SH-SY5Y (cell line): ENCODE data around the gene IPO13.

Experiments
- GATA2 ChIP-seq: IDR thresholded peaks from 2 replicates; pipeline ENCODE4 v1.6.1; 2011; ENCODE audit warnings: mild to moderate bottlenecking, low read depth, low read length
- GATA3 ChIP-seq: IDR thresholded peaks from 2 replicates; pipeline ENCODE4 v1.6.1; 2011; ENCODE audit warnings: low read depth, mild to moderate bottlenecking, low read length, moderate library complexity

IPO13 gene

DNA sequence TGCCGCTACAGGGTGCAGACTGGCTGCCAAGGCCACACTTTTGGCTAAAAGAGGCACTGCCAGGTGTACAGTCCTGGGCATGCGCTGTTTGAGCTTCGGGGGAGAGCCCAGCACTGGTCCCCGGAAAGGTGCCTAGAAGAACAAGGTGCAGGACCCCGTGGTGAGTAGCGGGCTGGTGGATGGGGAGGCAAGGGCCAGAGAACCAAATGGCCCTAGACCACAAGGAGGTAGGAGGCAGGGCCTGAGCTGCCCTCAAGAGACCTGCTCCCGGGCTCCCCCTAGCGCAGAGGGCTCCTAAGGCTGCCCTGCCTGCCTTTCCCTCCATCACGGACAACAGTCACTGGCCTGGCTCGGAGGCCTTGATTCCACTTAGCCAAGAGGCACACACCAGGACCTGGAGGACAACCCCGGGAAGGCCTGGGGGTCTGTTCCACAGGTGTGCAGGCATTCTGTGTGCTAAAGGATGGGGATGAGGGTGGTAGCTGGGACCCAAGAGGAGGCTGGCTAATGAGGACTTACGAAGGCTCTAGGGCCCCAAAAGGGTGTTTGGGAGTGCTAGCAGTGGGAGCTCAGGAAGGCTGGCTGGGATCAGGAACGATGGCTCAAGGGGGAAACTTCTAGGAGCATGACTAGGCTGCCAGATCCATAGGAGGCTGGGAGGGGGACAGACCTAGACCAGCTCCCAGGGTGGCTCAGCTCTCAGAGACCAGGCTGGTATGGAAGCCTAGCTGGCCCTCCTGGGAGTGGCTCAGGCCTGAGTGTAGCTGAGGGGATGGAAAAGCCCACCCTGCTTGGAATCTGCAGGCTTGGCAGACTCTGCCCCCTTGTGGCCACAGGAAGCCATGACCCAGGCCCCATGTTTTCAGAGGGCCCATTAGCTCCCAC, 12.4 kb upstream of the IPO13 start:
- TF ChIP-seq GATA3 (no peak), GATA2 (no peak)

GRCh38 chr1:43934986-43935324, 11.8 kb upstream of the IPO13 start:
- TF ChIP-seq GATA3: no peak
- TF ChIP-seq GATA2: no peak

DNA sequence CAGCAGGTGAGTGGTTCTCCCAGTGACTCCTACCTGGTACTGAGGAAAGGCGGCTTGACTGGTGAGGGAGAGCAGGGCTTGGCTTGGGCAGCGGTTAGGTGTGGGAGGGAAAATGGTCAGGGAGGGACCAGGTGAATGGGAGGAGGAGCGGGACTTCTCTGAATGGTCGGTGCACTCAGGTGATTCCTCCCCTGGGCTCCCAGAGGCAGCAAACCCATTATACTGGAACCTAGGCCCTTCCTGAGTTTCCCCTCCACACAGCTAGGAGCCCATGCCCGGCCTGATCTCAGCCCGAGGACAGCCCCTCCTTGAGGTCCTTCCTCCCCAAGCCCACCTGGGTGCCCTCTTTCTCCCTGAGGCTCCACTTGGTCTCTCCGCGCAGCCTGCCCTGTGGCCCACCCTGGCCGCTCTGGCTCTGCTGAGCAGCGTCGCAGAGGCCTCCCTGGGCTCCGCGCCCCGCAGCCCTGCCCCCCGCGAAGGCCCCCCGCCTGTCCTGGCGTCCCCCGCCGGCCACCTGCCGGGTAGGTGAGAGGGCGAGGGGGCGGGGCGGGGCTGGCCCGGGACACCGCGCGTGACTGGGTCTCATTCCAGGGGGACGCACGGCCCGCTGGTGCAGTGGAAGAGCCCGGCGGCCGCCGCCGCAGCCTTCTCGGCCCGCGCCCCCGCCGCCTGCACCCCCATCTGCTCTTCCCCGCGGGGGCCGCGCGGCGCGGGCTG, 10.9 kb upstream of the IPO13 start:
- no peak for TF ChIP-seq GATA3
- TF ChIP-seq GATA2: no peak

DNA sequence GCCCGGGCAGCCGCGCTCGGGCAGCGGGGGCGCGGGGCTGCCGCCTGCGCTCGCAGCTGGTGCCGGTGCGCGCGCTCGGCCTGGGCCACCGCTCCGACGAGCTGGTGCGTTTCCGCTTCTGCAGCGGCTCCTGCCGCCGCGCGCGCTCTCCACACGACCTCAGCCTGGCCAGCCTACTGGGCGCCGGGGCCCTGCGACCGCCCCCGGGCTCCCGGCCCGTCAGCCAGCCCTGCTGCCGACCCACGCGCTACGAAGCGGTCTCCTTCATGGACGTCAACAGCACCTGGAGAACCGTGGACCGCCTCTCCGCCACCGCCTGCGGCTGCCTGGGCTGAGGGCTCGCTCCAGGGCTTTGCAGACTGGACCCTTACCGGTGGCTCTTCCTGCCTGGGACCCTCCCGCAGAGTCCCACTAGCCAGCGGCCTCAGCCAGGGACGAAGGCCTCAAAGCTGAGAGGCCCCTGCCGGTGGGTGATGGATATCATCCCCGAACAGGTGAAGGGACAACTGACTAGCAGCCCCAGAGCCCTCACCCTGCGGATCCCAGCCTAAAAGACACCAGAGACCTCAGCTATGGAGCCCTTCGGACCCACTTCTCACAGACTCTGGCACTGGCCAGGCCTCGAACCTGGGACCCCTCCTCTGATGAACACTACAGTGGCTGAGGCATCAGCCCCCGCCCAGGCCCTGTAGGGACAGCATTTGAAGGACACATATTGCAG, 10.2 kb upstream of the IPO13 start:
- no peak for TF ChIP-seq GATA3
- no peak for TF ChIP-seq GATA2

DNA sequence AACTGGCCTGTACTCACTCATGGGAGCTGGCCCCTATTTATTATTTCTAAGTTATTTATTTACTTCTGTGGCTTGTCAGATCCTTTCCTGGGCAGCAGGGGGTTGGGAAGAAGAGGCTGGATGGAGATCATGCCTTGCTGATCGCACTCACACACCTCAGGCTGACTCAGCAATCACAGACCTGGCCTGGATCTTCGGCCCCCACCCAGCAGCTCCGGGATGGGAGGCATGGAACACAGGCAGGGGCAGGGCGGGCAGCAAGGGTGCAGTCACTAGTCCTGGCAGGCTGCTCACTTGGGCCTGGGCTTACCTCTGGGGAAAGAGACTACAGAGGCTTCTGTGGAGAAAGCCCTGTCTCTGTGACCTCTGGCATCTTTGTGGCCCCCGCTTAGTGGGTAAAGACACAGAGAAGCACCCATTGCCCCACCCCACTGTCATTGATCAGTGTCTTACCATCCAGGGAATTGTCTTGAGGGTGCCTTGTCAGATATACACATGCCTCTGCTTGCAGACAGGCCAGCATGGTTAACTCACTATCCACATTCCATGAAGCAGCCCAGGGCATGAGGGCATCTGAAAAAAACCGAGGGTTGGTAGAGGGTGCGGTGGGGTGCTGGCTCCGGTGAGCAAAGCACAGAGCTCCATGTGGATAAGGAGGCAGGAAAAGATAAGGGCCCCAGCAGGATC, 9.4 kb upstream of the IPO13 start:
- TF ChIP-seq GATA3: no peak
- TF ChIP-seq GATA2: 0 out of 2 replicates have a peak, but pooled peaks have one; percentile 10

- TF ChIP-seq GATA2 (no peak), GATA3 (no peak)
These were observed 8.4 kb upstream of the IPO13 start for GRCh38 chr1:43938383-43938782.

GRCh38 chr1:43938892-43939587, 7.7 kb upstream of the IPO13 start:
- TF ChIP-seq GATA3: no peak

DNA sequence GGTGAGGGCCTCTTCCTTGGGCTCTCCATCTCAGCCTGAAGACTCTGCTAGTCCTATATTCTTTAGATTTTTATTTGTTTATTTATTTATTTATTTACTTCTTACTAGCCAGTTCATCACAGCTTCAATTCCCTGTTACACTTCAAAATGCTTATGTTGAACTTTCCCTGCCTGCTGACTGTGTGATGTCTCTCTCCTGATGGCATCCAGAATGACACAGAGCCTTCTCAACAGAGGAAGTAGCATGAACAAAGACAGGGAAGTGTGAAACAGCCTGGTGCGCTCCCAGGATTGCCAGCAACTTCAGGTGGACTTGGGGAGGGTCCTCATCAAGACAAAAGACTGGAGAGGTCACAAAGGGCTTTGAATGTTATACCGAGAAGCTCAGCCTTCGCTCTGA, 4.3 kb upstream of the IPO13 start:
- TF ChIP-seq GATA2 (no peak), GATA3 (no peak)

DNA sequence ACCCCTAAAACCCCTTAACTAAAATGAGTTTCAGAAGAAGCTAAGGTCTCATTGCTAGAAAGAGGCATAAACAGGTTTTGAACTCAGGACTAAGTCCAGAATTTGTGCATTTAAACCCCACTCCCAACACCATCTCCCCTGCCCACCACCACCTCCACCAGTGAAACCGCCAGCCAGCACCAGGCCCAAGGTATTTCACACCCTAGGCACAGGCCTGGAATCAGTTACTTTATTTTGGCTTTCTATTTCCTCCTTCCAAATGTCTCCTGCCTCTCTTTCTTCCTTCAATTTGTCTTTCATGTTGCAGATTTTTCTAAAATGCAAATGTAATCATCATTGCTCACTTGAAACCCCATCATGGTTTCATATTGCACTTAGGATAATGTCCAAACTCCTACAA, 1.9 kb upstream of the IPO13 start:
- TF ChIP-seq GATA3 (no peak), GATA2 (no peak)

GRCh38 chr1:43945674-43946235, 995 bp upstream of the IPO13 start:
- TF ChIP-seq GATA2 (no peak), GATA3 (no peak)

- TF ChIP-seq GATA3 (no peak), GATA2 (no peak)
These were observed 517 bp downstream of the IPO13 start for GRCh38 chr1:43947061-43947873.

- TF ChIP-seq GATA2 (no peak), GATA3 (no peak)
These were observed 1.2 kb downstream of the IPO13 start for GRCh38 chr1:43947874-43948437.
